Effector CD8-positive, alpha-beta T cell (primary cell): ENCODE data around the gene TOE1.

ENCODE experiments used
- DNase-seq: peaks from one replicate; lab custom pipeline; 2025; lab: John Stamatoyannopoulos, UW

Gene TOE1

DNA sequence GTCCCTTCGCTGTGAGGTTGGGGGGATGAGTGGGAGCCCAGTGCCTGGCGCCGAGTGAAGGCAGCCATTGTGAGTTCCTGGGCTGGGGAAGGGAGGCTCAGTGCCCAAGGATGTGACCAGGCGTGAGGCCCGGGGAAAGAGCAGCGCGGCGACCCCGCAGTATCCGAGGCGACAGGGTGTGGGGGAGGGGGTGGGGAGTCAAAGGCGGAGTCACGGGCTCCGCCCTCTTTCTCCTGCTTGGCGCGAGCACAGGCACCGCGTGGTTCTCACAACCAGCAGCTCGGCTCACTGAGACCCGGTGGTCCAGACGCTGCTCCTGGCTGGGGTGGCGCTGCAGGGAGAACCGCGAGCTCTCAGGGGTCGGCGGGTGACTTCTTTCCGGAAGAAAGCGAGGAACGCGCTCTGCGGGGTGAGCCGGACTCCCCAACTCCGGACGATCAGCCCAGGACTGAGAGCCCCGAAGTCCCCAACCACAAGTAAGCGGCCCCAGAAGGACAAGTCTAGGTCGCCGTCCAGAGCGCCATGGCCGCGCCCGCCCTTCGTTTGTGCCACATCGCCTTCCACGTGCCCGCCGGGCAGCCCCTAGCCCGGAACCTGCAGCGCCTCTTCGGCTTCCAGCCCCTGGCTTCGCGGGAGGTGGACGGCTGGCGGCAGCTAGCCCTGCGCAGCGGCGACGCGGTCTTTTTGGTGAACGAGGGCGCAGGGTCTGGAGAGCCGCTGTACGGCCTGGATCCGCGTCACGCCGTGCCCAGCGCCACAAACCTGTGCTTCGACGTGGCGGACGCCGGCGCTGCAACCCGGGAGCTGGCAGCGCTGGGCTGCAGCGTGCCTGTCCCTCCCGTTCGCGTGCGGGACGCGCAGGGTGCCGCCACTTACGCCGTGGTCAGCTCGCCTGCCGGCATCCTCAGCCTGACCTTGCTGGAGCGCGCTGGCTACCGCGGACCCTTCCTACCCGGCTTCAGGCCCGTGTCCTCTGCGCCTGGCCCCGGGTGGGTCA, 13.0 kb upstream of the TOE1 start, which contains the start of gene HPDL:
Gene HPDL, plus strand, starts transcription at position 269 of the 997 bp plus-strand sequence. Its CDS starts 254 bp downstream, at position 523.
- DNase-seq: peak; percentile 53

DNA sequence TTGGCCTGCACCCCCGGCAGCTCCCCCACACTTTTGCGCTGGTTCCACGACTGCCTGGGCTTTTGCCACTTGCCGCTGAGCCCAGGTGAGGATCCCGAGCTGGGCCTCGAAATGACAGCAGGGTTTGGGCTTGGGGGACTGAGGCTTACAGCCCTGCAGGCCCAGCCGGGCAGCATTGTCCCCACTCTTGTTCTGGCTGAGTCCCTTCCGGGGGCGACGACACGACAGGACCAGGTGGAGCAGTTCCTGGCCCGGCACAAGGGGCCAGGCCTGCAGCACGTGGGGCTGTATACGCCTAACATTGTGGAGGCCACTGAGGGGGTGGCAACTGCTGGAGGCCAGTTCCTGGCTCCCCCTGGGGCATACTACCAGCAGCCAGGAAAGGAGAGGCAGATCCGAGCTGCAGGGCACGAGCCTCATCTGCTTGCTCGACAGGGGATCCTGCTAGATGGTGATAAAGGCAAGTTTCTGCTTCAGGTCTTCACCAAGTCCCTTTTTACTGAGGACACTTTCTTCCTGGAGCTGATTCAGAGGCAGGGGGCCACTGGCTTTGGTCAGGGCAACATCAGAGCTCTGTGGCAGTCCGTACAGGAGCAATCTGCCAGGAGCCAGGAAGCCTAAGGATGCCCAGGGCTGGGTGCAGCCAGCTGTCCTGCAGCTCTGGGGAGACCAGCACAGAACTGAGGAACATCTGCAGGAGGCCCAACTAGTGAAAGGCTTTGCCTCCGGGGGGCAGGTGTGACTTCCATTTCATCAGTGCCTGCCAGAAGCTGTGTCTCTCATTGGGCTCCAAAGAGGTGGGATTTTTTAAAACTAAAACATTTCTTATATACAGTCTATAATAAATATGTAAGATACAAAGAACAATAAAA, 12.1 kb upstream of the TOE1 start:
- DNase-seq: no peak

DNA sequence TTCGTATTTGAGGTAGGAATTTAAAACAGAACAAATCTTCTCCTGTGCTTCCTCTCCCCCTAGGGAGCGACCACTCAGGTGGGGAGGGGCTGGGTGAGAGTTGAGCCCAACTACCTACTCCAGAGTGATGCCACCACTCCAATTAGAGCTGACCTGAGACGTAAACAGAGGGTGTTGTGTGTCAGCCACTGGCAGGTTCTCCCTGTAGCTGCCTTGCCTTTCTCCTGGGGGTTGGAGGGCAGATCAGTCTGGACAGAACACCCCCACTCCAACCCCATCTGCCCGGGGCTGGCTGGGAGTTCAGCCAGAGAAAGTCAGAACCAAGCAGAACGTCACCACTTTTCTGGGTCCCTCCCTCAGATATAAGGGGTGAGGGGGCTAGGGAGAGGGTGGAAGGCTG, 11.3 kb upstream of the TOE1 start:
- no peak for DNase-seq

DNA sequence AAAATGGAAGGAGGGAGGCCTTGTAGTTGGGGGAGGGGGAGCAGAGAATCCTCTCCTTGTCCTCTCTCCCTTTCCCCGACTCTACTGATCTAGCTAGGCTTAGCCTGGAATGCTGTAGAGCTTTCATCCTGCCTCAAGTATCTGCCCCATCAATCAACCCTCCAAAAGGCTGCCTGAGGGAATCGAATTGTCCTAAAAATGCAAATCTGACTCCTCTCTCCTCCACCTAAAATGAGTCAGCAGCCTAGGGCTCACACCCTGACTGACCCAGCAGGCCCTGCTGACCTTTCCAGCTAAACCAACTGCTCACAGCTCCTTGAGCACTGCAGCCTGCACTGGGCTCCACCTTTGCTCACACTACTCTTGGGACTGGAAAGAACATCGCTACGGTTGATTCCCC, 10.5 kb upstream of the TOE1 start:
- DNase-seq: no peak

DNA sequence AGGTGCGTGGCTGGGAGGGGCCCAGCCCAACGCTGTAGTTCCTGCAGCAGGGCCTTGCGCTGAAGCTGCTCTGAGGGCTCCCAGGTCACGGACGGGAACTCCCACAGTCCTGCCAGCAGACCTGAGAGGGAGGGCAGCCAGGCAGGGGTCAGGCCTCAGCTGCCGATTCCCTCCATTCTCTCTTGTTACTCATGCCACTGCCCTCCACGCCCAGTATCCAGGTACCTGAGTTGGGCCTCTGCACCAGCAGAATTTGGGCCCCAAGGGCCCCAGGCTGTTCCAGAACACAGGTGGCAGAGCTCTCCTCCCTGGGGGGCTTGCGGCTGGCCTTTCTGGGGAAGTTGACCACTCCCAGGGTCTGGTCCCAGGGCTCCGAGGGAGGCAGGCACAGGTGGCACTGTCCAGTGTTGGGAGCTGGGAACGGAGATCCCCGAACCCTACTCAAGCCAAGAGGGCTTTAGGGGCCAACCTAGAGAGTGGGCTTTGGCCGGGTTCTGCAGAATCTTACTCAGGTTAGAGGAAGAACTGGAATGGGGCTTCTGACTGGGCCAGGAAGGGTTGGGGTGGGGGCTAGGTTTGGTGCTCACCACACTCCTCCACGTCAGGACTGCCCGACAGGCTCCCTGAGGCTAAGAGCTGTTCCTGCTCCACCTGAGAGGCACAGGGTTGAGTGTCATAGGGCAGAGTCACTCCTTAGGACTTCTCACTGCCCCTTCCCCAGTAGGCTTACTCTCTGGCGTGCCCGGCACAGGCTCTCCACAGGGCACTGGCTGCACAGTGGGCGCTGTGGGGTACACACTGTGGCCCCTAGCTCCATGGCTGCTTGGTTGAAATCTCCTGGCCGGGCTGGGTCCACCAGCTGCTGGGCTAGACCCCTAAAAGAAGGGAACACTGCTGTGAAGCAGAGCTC, 8.3 kb upstream of the TOE1 start:
- no peak for DNase-seq

DNA sequence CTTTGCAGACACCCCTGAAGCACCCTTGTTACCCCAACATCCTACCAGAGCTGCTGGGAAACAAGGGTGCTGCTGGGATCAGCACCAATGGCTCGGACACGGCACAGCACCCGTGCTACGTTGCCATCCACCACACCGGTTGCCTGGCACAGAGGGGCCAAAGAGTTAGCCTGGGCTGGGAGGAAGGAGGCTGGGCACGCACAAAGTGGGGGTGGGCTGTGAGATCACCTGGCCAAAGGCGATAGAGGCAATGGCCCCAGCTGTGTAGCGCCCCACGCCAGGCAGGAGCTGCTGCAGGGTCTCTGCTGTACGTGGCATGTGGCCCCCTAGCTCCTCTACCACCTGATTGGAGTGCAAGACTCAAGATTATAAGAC, 7.6 kb upstream of the TOE1 start:
- no peak for DNase-seq

DNA sequence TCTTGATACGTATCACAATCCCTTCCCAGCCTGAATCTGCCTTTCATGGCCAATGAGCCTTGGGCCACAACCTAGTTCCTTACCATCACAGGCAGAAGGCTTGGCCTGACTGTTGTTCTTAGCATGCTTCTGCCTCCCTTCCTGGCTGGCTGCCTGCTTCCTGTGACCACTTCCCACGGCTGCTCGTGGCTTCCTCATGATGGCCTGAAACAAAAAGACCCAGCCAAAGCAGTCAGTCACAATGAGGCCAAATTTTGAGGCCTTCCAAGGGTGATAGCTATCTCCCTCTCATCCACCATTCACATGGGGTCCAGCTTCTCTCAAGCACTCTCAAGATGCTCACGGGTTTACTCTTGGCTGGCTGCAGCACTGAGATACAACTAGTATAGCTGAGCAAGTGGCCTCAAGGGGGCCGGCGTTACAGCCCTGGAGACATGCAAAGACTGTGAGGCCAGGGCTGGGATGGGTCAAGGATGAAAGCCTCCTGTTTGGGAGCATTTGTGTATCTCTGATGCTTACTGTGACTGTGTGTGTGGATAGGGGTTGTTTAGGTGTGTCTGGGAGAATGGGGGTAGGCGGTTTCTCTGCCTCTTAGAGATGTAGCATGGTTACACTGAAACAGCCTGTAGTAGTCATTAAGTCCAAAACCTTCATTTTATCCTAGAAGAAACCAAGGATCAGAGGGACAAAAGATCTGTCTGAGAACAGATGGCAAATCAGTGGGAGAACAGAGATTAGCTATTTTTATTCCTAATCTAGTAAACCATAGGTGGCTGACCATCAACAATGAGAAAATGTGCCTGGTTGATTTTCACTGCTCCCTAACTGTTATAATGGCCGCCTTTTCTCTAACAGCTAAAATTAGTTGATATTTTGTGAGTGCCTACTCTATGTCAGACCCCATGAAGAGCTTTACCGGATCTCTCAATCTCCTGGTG, 5.4 kb upstream of the TOE1 start:
- DNase-seq: no peak

DNA sequence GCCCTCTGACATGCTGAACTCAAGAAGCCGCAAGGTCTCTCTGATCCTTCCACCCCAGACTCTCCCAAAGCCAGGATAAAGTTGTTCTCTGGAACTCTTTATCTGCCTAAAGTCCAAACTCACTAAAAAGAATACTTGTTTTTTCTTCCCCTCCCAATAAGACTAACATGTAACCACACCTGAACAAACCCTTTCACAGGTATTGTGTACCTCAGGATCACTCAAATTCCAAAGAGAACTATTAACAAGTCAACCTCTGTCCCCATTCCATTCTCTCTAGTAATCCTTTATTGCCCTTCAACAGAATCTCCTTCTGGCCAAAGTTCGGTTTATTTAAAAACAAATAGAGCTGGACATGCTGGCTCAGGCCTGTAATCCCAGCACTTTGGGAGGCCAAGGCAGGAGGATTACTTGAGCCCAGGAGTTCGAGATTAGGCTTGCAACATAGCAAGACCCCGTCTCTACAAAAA, 4.1 kb upstream of the TOE1 start:
- DNase-seq: no peak

DNA sequence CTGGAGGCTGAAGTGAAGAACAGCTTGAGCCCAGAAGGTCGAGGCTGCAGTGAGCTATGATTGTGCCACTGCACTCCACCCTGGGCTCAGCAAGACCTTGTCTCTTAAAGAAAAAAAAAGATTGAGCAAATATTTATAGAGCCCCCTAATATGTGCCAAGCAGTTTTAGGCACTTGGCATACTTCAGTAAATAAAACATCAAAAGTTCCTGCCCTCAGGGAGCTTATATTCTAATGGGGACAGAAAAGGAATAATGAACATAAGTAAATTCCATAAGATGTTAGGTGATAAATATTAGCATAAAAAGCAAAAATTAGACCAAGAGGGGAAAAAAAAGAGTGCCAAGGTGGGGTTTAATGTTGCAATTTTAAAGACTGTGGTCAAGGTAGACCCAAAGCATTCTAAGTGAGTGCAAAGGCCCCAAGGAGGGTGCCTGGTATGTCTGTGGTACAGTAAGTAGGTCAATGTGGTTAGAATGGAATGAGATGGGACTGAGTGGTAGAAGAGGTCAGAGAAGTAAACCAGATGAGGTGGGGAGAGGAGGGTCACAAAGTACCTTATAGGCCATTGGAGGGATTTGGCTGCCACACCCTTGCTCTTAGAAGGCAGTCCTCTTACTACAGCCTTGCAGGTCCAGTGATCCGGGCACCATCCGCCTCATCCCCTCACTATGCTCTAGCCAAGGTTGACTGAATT, 2.2 kb upstream of the TOE1 start:
- DNase-seq: no peak

DNA sequence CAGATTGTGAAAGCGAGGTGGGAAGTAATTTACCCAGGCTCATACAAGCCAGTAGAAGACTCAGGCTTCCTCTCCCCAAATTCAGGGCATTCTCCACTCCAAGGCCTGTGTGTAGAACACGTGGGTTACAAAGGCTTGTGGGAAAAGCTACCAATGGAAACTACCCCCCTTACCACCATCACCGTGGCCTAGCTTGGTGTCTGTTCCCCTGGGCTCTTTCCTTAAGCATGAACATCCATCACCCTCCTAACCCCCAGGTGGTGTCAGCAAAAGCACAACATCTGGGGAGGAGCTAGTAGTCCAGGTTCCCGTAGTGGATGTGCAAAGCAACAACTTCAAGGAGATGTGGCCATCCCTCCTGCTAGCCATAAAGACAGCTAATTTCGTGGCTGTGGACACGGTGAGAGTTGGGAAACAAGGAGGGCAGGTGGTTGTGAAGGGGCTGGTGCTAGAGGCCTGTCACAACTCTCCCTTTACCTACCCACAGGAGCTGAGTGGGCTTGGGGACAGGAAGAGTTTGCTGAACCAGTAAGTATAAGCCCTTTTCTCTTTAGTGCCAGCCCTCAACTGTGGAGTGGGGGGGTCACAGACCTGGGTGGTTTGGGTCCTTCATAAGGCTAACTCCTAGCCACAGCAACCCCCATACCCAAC, 971 bp downstream of the TOE1 start:
- no peak for DNase-seq

DNA sequence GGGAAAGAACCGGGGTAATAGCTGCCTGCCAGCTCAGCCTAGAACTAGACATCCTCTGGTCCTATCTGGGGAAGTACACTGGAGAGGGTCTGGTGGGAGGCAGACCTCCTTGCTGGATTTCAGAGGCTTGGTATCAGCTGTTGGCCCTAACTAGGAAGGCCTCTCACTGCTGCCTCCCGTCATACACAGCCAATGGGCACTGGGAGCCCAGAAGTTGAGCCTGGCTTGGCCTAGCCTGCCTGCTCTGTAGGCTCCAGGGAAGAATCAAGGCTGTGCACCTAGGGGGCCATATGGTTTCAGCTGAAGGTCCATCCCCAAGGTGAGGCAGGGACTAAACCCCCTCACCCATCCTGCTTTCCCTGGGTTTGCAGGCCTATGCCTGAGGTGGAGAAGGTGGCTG, 4.5 kb downstream of the TOE1 start:
- no peak for DNase-seq

DNA sequence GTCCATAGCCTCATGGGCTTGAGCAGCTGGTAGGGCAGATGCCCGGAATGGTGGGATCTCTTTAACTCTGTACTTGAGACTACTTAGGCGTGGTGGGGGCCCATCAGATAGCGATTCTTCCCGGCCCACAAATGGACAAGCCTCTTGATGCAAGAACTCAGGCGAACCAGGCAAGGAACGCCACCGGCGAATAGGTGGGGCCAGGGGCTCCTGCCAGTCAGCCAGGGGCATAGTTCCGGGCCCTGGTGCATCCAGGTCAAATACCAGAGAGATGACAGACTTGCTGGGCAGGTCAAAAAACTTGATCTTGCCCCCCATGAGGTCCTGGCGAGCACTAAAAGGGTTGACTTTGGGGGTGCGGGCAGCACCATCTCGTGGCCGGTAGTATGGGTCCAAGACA, 5.0 kb downstream of the TOE1 start:
- DNase-seq: no peak

DNA sequence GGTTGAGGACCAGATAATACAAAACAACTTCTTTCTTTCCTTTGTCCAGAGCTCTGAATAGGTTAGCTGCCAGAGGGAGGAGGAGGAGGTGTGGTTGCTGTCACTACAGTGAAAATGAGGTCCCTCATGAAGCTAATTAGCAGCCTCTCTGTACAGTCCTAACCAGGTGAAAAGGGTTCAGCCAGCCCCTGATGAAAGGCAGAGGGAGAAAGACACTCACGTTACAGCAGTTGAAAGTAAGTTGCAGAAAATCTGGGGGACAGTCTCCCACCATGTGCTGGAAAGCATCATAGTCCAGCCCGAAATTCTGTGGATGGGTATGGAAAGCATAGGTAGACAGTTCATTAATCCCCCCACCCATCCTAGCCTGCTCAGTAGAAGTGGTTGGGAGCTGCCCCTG, 6.5 kb downstream of the TOE1 start:
- DNase-seq: no peak

DNA sequence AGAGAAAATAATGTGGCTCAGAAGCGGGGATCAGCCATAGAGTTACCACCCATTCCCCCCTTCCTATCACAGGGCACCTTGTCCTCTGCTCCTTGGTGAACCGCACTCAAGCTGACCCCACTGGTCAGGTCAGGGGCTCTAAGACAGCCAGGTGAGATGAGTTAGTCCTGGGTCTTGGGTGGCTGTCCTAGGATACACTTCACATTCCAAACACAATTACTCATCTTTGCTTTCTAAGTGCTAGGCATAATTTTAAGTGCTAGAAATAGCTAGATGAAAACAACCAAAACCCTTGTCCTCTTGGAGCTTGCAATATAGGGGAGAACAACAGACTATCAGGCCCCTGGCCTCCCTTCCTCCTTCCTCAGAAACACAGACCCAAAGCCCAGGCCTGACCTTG, 8.1 kb downstream of the TOE1 start:
- DNase-seq: no peak

DNA sequence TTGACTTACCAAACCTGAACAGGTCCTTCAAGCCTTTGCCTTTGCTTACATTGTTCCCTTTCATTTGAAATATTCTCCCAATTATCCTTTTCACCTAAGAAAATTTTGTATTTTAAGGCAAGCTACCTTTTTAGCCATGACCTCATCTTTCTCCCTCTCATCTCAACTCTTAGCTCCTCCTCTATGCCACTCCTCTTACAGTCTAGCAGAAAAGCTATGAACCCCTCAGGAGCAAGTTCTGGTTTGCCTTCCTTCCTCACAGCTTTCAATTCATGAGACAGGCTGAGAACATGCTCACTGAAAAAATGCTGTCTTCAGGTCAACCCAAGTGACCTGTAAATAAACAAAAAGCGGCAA, 8.6 kb downstream of the TOE1 start:
- no peak for DNase-seq

DNA sequence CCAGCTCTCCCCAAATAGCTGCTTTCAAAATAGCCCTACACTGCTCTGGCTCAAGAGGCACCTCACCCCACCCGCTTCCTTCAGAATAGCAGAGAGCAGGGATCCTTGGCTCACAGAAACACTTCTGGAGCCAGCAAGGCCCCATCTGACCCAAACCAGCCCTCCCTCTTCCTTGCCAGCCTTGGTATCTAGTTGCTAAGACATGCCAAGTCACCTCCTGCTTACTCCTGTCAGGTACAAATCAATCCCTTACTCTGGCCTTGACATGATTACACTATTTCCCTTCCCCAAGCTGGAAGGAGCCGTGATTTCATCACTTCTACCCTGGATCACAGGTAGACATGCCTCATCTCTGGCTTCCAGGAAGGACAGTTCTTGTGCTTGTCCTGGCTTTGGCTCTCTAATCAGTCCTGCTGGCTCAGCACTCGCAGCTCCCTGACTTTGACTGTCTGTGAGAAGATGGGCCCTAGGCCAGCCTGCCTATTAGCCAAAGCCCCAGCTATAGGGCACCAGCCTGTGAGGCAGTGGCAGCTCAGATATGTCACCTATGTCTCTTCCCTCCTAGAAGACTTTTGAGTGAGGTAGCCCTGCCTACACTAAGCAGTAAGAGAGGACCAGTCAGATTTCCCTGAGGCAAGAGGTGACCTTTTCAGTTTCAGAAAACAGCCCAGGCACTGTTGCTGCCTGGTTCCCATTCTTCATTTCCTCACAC, 9.2 kb downstream of the TOE1 start:
- DNase-seq: no peak

DNA sequence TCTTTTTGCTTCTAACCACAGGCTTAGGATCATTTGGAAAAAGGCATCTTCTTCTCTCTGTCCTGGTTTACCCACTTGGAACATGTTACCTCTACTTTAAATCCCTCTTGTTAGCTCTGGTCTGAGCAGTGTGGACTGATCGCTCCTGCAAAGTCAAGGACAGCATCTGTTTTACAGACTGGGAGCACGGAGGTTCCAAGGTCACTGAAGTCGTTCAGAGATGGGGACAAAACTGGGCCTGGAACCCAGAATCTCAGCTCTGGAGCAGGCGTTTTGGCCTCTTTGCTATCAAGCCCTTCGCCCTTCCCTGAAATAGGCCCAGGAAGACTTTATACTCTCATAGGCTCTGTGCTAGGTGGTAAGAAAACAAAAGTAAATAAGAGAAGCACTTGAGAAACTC, 11.5 kb downstream of the TOE1 start:
- DNase-seq: no peak

DNA sequence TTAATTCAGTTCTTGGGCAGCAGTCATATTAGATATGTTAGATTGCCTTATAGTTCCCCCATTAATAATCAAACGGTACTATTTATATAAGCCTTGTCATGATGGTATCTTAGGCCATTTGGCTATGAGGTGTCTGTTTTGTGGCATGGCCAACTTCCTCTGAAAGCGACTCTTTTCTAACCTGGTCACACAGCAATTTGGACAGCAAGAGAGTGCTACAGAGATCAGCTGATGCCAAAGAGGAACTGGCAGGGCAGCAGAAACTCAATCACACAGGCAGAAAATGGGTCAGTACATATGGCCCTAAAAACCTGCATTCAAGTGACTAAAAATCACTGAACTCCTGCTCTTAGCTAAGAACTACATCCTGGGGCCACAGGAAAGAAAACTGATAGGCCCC, 13.7 kb downstream of the TOE1 start:
- DNase-seq: no peak

DNA sequence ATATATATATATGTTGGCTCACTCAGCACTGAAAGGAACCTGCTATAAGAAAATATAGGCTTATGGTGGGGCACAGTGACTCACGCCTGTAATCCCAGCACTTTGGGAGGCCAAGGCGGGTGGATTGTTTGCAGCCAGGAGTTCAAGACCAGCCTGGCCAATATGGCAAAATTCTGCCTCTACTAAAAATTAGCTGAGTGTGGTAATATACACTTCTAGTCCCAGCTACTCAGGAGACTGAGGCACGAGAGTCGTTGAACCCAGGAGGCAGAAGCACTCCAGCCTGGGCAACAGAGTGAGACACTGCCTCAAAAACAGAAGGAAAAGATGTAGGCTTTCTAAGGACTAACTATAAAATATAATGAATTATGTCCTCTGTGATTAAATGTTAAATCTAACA, 14.9 kb downstream of the TOE1 start:
- no peak for DNase-seq
